NCI-H460 (cell line): ENCODE data around the gene PGM2. TPM values are rescaled to one million over a fixed set of nuclear protein-coding genes. Genes with fewer than 3 reads are reported as not detected.
A peak's percentile ranks its signal among the peaks of the same experiment; 100 is the strongest.

Experiments used
- DNase-seq: peaks from one replicate; pipeline ENCODE4 v3.0.0-alpha.2; 2016; ENCODE audit warnings: low read depth; ENCODE audit errors: extremely low read depth
- total RNA-seq: library from RNA; depleted of rRNA; stranded (reverse); fragments of >200 nt; shearing (Covaris generic); gene quantifications from 2 replicates; pipeline ENCODE4 v1.2.3, GENCODE V29; 2014

Gene PGM2
- total RNA-seq, 1 experiment from 2014 or later = 27.8 TPM

GRCh38 chr4:37858872-37859271 lies 32.4 kb downstream of the PGM2 start:
- no peak for DNase-seq

- no peak for DNase-seq
Observed at GRCh38 chr4:37860266-37860665, 33.8 kb downstream of the PGM2 start.

GRCh38 chr4:37862961-37863360 lies 36.5 kb downstream of the PGM2 start:
- no peak for DNase-seq

- no peak for DNase-seq
Observed at GRCh38 chr4:37864786-37865185, 38.3 kb downstream of the PGM2 start.

- no peak for DNase-seq
Observed at GRCh38 chr4:37865450-37865849, 39.0 kb downstream of the PGM2 start.

GRCh38 chr4:37867102-37867501 lies 40.6 kb downstream of the PGM2 start:
- no peak for DNase-seq

- no peak for DNase-seq
Observed at GRCh38 chr4:37868238-37868637, 41.8 kb downstream of the PGM2 start.

GRCh38 chr4:37872310-37872988 lies 46.0 kb downstream of the PGM2 start:
- no peak for DNase-seq

GRCh38 chr4:37873386-37873785 lies 46.9 kb downstream of the PGM2 start:
- DNase-seq = peak; percentile 26

GRCh38 chr4:37876156-37876555 lies 49.7 kb downstream of the PGM2 start:
- DNase-seq = no peak

GRCh38 chr4:37879365-37879764 lies 52.9 kb downstream of the PGM2 start:
- DNase-seq = no peak

- DNase-seq = no peak
Observed at GRCh38 chr4:37881811-37882210, 55.3 kb downstream of the PGM2 start.

- no peak for DNase-seq
Observed at GRCh38 chr4:37882665-37883296, 56.3 kb downstream of the PGM2 start.

GRCh38 chr4:37884855-37885487 lies 58.5 kb downstream of the PGM2 start:
- no peak for DNase-seq

- DNase-seq = no peak
Observed at GRCh38 chr4:37885496-37885895, 59.0 kb downstream of the PGM2 start.

GRCh38 chr4:37889849-37890800 lies 63.6 kb downstream of the PGM2 start:
- peak; percentile 18 for DNase-seq

GRCh38 chr4:37890801-37891259 lies 64.3 kb downstream of the PGM2 start, which contains the start of gene TBC1D1:
Gene TBC1D1 (plus strand): TSS chr4:37891084. CDS start chr4:37902096, 11,012 bp downstream.
- DNase-seq = no peak

GRCh38 chr4:37891260-37892159 lies 65.0 kb downstream of the PGM2 start:
- DNase-seq = no peak

GRCh38 chr4:37892641-37893040 lies 66.2 kb downstream of the PGM2 start:
- DNase-seq = no peak

- no peak for DNase-seq
Observed at GRCh38 chr4:37893164-37893563, 66.7 kb downstream of the PGM2 start.
